ENCODE measurements around the gene PDE5A. TPM values are rescaled to one million over a fixed set of nuclear protein-coding genes. Genes with fewer than 3 reads are reported as not detected.

PDE5A gene
- total RNA-seq, 1 experiment from 2014 or later = 5.0 TPM

- Histone ChIP-seq H3K9ac (ENCODE audit: low read length) (no peak overlapping the region), H3K79me2 (ENCODE audit: insufficient read depth, low read length) (no peaks in the 10 kb centered on the region), H3K9me3 (ENCODE audit: control insufficient read depth in 1 of 2, insufficient read depth in 1 of 2, low read depth in 1 of 2, low read length in 2 of 2) (no peaks in the 10 kb centered on the region), H4K20me1 (ENCODE audit: insufficient read depth) (no peaks in the 10 kb centered on the region), H3K9me2 (ENCODE audit: insufficient read depth) (no peaks in the 10 kb centered on the region; the same call in 1 of the 2 replicates), H3K4me3 (replicated peaks in 1 of 2; ENCODE audit: low read depth in 1 of 2, low read length in 2 of 2) (no peak overlapping the region), H2AFZ (ENCODE audit: low read depth, low read length, poor library complexity, severe bottlenecking) (no peak overlapping the region), H3K27me3 (ENCODE audit: insufficient read depth, low read length) (no peaks in the 10 kb centered on the region), H3K27ac (ENCODE audit: low read depth, low read length) (no peak overlapping the region), H3K4me2 (ENCODE audit: low read length) (no peak overlapping the region), H3K4me1 (ENCODE audit: control insufficient read depth in 1 of 2, insufficient read depth in 2 of 2, low read length in 2 of 2) (no peaks in the 10 kb centered on the region), H3K36me3 (ENCODE audit: control insufficient read depth in 1 of 2, insufficient read depth in 2 of 2, low read length in 2 of 2) (no peaks in the 10 kb centered on the region)
- ATAC-seq = no peak
- RAD21 ChIA-PET (ENCODE audit: low non-redundant PET in 1 of 2, low total read pairs in 2 of 2, uncharacterized antibody in 2 of 2, unreplicated experiment in 2 of 2) = no interaction called here
- CTCF ChIA-PET = interaction anchor here (0.6 kb wide), 1 partner anchor 31 kb away, joined by 4 read pairs; the partner anchor contains the start of gene PDE5A
- POLR2A ChIA-PET = no interaction called here
- intact Hi-C loops (cut with micrococcal nuclease) = no loop called here
- DNase-seq (ENCODE audit: low read depth, low spot score) = no peak
- TF ChIP-seq, protein P1, sequence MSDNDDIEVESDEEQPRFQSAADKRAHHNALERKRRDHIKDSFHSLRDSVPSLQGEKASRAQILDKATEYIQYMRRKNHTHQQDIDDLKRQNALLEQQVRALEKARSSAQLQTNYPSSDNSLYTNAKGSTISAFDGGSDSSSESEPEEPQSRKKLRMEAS (IDR thresholded peaks at IDR 0.05) = no peak
- TF ChIP-seq JUND (IDR thresholded peaks at IDR 0.05) (no peak), CTCF (IDR thresholded peaks at IDR 0.05 in 2 of 3, conservative IDR thresholded peaks at IDR 0.05 in 1 of 3; ENCODE audit: borderline replicate concordance in 1 of 3, insufficient read depth in 1 of 3, low read depth in 2 of 3, low read length in 2 of 3) (no peak), REST (IDR thresholded peaks at IDR 0.05; ENCODE audit: low read depth) (no peak)
- BruUV-seq (replicated peaks) = no TSS peak
These were observed 31.2 kb downstream of the PDE5A start for GRCh38 chr4:119597377-119597776.
